Ramos (cell line): ENCODE results near the gene ZBED3.

ENCODE experiments used
- in situ Hi-C: fragments of 300-500 bp; cut with MboI; formaldehyde crosslinking; loops from one replicate; pipeline ENCODE4 v1.14.3; 2022; ENCODE audit warnings: low sequenced_read_pairs; ENCODE audit not compliant: unreplicated experiment

The ZBED3 gene

DNA sequence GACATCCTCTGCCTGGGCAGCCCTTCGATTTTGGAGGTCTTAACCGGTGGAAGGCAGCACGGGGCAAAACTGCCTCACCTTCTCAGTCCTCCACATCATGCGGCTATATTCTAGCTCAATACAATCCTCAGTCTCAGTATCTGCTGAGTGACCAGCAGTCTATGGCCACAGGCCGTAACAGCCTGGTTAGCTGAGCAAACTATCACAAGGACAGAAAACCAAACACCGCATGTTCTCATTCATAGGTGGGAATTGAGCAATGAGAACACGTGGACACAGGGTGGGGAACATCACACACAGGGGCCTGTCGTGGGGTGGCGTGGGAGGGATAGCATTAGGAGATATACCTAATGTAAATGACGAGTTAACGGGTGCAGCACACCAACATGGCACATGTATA is 6.6 kb downstream of the ZBED3 start:
- in situ Hi-C loops = loop anchor here (10.0 kb wide), 1 partner anchor 206 kb away; no protein-coding TSS in a partner anchor

GRCh38 chr5:77077829-77078176 is 9.3 kb downstream of the ZBED3 start:
- in situ Hi-C loops = no loop called here

DNA sequence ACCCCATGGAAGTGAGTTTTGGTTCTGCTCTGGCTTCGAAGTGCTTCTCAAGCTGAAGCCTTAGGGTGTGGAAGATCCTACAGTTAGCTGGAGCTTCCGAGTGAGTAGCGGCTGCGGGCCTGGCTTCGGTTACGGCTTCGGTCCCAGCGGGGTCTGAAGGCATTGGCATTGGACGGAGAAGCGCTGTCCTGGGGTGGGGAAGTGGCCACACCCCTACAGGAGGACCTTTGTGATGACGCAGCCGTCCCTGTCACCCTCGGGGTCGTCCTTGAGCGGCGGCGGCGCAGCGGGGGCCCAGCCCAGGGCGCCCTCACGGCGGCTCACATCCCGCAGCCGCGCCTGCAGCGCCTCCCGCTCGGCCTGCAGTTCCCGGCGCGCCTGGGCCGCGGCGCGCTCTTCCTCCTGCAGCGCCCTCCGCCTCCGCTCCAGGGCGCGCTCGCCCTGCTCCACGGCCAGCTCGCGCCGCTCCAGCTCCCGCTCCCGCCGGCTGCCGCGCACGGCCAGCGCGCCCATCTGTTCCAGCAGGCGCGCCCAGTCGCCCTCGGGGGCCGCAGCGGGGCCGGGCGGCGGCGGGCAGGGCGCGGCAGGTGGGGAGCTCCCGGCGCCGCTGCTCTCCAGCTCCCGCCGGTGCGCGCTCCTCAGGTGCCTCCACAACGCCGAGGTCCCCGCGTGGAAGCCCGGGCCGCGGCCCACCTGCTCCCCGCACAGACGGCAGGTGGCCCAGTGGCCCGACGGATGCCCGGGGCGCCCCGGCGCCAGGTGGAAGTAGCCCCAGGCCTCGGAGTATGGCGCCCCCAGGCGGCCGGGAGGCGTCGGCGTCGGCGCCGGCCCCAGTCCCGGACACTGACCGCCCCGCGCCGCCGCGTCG is 9.9 kb downstream of the ZBED3 start:
- in situ Hi-C loops = no loop called here

DNA sequence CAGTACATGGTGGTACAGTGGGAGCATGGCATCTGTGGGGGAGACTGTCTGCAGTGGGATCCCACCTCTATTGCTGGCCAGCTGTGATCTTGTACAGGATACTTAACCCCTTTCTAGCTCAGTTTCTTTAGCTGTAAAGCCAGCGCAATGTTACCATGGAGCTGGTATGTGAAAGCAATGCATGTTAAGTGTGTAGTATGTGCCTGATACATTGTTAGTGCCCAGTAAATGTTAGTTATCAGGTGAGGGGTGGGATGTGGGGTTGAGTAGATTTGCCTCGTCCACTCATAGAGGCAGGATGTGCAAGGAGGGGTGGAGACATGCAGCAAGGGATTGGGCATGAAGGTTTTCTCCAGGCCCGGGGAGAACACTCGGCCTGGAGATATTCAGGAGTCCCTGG is 12.3 kb downstream of the ZBED3 start:
- in situ Hi-C loops = no loop called here

DNA sequence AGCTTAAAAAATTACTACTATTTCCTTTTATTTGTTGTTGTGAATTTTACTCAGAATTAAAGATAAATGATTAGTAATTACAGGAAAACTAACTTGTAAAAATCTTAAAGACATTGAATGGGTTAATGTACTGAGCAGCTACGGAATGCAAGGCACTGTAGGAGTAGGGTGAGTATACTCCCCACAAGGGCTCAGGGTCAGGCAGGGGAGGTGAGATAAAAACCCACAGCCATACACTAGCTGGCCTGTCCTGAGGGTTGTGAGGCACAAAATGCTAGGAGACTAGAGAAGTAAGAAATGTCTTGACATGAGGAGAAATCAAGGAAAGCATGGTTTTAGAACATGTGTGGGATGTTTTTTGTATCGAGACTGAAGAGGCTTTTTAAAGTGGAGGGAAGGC is 13.4 kb downstream of the ZBED3 start:
- in situ Hi-C loops = no loop called here

- in situ Hi-C loops = no loop called here
These were observed 20.2 kb downstream of the ZBED3 start for GRCh38 chr5:77066823-77067442.

DNA sequence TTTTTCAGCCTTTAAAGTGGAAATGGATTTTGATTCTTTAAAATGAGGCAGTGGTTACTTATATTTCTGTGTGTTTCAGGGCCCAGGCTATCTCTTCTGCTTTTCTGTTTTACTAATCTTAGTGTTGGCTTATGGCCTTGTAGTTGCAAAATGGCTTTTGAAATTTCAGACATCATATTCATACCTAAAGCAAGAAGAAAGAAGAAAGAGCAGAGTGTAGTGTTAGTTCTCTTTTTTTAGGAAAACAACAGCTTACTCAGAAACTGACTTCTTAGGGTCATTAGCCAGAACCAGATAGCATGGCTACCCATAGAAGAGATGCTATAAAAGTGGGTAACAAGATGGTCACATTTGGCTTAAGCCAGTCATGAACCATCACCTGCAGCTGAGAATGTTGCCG is 20.9 kb downstream of the ZBED3 start:
- in situ Hi-C loops = no loop called here

GRCh38 chr5:77065256-77065655 is 21.8 kb downstream of the ZBED3 start:
- in situ Hi-C loops = no loop called here

- in situ Hi-C loops = no loop called here
These were observed 23.0 kb downstream of the ZBED3 start for GRCh38 chr5:77064040-77064439.

DNA sequence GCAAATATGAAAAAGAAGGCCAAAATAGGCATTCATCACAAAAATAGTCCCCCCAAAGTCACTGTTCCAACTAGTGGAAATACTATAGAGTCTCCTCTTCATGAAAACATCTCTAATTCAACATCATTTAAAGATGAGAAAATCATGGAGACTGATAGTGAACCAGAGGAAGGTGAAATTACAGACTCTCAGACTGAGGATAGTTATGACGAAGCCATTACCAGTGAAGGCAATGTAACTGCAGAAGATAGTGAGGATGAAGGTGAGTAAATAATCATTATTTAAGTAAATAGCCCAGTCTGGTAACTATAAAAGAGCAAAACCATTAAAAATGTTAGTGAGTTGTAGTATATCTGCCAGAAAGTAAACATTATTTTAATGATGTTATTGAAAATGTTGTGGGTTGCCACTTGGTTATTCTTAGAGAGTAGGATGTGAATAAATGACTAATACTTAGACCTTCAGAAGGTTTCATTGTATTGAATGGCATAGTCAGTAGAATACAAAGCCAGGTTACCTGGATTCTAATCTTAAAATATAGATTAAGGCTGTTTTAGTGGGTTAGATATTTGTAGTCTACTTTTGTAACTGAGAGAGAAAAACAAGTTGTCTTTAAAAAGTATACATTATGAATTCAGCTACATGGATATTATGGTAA is 40.5 kb downstream of the ZBED3 start:
- in situ Hi-C loops = no loop called here

- in situ Hi-C loops = no loop called here
These were observed 51.1 kb downstream of the ZBED3 start for GRCh38 chr5:77035950-77036349.

DNA sequence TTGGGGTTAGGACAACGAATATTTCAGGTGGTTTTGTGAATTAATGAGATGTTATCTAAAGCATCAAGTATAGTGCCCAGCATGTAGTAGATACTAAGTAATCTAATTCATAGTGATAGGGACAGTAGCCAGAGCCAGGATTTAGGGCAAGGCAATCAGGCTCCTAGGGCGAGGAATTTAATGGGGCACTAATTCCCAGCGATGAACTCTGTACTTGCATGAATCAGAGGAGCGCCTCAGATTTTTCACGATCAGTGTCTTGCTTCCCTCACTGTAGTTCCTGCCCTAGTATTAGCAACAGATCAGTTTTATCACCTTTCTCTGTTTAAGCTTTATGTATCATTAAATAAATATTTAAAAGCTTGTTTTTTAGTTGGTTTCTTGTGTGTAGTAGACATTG is 53.7 kb downstream of the ZBED3 start:
- in situ Hi-C loops = no loop called here

- in situ Hi-C loops = no loop called here
These were observed 54.5 kb downstream of the ZBED3 start for GRCh38 chr5:77032635-77033034.

GRCh38 chr5:77031891-77032290 is 55.2 kb downstream of the ZBED3 start:
- in situ Hi-C loops = no loop called here

DNA sequence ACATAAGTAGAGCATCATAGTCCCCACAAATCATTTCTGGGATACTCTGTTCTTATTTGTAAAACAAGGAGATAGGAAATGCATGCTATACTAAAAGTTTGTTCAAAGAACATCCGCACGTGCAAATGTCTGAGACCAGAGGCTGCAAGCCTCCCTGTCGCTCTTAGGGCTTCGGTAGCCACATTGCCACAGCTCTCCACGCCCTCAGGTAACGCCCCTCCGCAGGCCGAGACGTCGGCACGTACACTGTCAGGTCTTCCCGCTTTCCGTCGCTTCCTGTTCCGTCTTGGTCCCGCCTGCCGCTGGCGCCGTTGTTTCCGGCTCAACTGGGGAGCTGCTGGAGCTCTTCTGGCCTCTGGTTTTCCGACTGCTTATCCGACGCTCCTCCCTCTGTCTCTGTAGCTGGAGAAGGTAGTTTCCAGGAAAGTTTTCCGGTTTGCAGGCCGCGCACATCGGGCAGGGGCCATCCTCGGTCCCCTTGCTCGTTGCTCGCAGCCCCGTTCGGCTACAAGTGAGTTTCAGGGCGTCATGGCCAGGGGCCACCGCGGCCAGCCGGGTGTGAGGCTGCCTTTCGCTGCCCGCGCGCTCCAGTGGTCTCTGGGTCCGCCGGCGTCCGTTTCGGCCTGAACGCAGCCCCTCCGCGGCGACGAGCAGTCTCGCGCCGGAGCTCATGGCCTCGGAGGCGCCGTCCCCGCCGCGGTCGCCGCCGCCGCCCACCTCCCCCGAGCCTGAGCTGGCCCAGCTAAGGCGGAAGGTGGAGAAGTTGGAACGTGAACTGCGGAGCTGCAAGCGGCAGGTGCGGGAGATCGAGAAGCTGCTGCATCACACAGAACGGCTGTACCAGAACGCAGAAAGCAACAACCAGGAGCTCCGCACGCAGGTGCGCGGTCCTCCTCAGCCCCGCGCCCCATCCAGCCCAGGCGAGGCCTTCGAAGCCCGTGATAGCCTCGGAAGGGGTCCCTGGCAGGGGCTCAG is 56.7 kb downstream of the ZBED3 start, which contains the start of gene AGGF1:
AGGF1 (plus strand) TSS at position 308 of the 975 bp plus-strand sequence; CDS start at position 671, 363 bp downstream.
- in situ Hi-C loops = no loop called here

DNA sequence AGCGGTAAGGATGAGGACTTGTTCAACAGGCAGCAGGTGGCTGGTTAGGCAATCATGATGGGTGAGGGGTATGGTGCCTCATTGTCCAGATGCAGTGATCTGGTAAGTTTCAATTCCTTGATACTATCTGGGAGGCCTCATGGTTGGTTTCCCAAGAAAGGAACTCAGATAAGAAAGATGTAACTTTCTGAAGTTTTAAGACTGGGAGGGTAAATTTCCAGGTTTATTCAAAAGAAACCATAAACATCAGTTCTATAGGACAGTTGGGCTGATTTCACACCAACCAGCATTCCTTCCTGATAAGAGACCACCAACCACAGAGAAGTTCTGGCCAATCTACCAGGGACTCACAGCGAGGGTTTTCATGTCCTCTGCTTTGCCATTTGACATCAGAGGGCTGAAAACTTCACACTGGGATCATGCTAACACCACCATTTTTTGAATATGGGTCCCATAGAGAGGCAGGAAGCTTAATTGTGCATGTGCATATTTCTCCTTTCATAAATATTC is 57.7 kb downstream of the ZBED3 start:
- in situ Hi-C loops = no loop called here

DNA sequence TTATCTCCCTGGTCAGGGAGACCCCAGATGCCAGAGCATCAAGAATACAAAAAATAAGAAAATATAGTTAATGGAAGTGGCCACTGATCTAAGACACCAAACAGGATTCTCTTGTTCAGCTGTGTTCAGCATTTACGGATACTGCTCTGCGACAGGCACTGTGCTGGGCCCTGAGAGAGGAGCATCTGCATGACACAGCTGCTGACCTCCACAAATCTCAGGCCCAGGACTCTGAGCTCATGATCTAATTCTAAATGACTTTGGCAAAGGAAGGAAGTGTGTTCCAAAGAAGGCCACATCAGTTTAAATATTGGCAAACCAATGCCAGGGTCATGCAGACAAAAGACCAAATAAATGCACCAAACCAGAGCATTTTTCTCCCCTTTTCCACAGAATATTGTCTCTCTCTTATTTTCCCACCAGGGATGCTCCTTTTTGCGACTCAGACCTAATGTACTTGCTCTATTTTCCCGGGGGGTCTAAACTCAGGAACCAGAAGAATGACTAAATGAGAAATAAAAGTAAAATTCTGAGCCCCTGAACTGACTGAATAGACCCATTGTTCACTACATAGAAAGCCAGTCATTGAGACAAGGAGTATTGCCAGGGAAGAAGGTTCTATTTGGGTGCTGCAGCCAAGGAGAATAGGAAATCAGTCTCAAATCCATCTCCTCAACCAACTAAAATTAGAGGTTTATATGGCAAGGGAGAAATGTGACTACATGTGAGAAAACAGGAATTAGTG is 58.3 kb downstream of the ZBED3 start:
- in situ Hi-C loops = no loop called here

DNA sequence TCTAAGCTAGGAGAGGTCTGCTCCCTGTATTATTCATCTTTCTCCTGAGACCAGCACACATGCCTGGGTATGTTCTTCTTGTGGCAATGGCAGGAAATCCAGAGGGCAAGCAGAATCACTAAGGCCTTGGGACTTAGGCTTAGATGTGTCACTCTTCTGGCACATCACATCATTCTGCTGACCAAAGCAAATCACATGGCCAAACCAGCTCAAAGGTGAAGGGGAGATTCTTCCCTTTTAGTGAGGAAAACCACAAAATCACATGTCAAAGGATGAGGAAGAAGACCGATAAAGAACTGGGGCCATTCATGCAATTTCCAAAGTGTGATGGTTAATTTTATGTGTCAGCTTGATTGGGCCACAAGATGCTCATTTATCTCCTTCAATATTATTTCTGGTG is 62.6 kb downstream of the ZBED3 start:
- in situ Hi-C loops = no loop called here
